Neural crest cell (in vitro differentiated cells): Measurements from ENCODE around the gene TMEM245. TPM values are rescaled to one million over a fixed set of nuclear protein-coding genes. Genes with fewer than 3 reads are reported as not detected.
A peak's percentile ranks its signal among the peaks of the same experiment; 100 is the strongest.

Experiments
- DNase-seq: peaks from one replicate; pipeline ENCODE4 v3.0.0; 2021; ENCODE audit warnings: low read depth, mixed read lengths, low spot score
- H3K27ac Mint-ChIP-seq: one replicate; pipeline ENCODE4 v1.8.0; 2021; ENCODE audit warnings: mild to moderate bottlenecking, mixed read lengths; ENCODE audit not compliant: unreplicated experiment
- H3K27me3 Mint-ChIP-seq: 2 replicates; pipeline ENCODE4 v1.8.0; 2021; ENCODE audit warnings: low read depth, mild to moderate bottlenecking, mixed read lengths
- H3K36me3 Mint-ChIP-seq: 2 replicates; pipeline ENCODE4 v1.8.0; 2021; ENCODE audit warnings: low read depth, mild to moderate bottlenecking, mixed read lengths
- H3K4me1 Mint-ChIP-seq: 2 replicates; pipeline ENCODE4 v1.8.0; 2021; ENCODE audit warnings: mixed read lengths
- H3K4me3 Mint-ChIP-seq: one replicate; pipeline ENCODE4 v1.8.0; 2021; ENCODE audit warnings: mild to moderate bottlenecking, mixed read lengths
- H3K9me3 Mint-ChIP-seq: 2 replicates; pipeline ENCODE4 v1.8.0; 2021; ENCODE audit warnings: mixed read lengths
- CTCF ChIP-seq: fragments of 200-600 bp; sonication (generic); conservative IDR thresholded peaks from 2 replicates; pipeline ENCODE4 v1.5.0; 2021; ENCODE audit warnings: antibody characterized with exemption, mild to moderate bottlenecking
- total RNA-seq: library from RNA; stranded (reverse); gene quantifications from 2 replicates; pipeline ENCODE4 v1.2.1, GENCODE V29; 2021

The TMEM245 gene
- total RNA-seq, 1 donor from 2014 or later, result 38.7 TPM

GRCh38 chr9:109121232-109121796, 1.6 kb upstream of the TMEM245 start:
- H3K9me3 Mint-ChIP-seq, result no peaks in the 10 kb centered on the region
- no peaks in the 10 kb centered on the region for H3K27me3 Mint-ChIP-seq
- no peak overlapping the region for H3K27ac Mint-ChIP-seq
- peak overlapping the region; percentile 98 for H3K4me3 Mint-ChIP-seq
- no peak for DNase-seq
- TF ChIP-seq CTCF, result no peak
- H3K4me1 Mint-ChIP-seq, result peaks cover 30% of the 10 kb centered on the region
- H3K36me3 Mint-ChIP-seq, result no peaks in the 10 kb centered on the region

DNA sequence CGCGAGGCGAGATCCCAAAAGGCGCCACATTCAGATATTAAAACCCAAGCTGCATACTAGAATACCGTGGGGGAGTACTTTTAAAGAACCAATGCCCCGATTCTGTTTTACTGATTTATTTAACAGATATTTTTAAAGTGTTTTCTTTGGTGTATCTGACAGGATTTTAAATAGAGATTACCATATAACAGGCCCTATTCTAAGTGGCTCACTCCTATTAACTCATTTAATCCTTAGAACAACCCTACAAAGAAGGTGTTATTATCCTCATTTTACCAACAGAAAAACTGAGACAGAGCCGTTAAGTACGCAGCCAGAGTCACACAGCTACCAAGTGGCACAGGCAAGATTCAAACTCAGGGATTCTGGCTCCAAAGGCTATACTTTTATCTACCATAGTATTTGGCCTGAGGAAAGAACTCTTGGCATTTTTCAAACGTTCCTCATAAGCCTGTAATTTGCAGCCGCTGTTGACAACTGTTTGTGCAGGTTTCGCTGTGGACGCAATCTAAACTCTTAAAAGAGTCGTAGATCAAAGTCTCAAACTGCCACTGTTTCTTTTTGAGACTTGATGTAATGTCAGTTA, 550 bp upstream of the TMEM245 start:
- peak overlapping the region; percentile 98 for H3K4me3 Mint-ChIP-seq
- H3K27me3 Mint-ChIP-seq, result no peaks in the 10 kb centered on the region
- H3K36me3 Mint-ChIP-seq, result no peaks in the 10 kb centered on the region
- TF ChIP-seq CTCF, result no peak
- no peaks in the 10 kb centered on the region for H3K9me3 Mint-ChIP-seq
- DNase-seq, result no peak
- H3K4me1 Mint-ChIP-seq, result peaks cover 35% of the 10 kb centered on the region
- H3K27ac Mint-ChIP-seq, result no peak overlapping the region

GRCh38 chr9:109118808-109119438, 824 bp downstream of the TMEM245 start:
- Mint-ChIP-seq H3K4me3 (peak overlapping the region; percentile 98), H3K36me3 (peaks cover 2% of the 10 kb centered on the region), H3K4me1 (peaks cover 46% of the 10 kb centered on the region), H3K9me3 (no peaks in the 10 kb centered on the region), H3K27ac (peak overlapping the region; percentile 79), H3K27me3 (no peaks in the 10 kb centered on the region)
- no peak for DNase-seq
- no peak for TF ChIP-seq CTCF

DNA sequence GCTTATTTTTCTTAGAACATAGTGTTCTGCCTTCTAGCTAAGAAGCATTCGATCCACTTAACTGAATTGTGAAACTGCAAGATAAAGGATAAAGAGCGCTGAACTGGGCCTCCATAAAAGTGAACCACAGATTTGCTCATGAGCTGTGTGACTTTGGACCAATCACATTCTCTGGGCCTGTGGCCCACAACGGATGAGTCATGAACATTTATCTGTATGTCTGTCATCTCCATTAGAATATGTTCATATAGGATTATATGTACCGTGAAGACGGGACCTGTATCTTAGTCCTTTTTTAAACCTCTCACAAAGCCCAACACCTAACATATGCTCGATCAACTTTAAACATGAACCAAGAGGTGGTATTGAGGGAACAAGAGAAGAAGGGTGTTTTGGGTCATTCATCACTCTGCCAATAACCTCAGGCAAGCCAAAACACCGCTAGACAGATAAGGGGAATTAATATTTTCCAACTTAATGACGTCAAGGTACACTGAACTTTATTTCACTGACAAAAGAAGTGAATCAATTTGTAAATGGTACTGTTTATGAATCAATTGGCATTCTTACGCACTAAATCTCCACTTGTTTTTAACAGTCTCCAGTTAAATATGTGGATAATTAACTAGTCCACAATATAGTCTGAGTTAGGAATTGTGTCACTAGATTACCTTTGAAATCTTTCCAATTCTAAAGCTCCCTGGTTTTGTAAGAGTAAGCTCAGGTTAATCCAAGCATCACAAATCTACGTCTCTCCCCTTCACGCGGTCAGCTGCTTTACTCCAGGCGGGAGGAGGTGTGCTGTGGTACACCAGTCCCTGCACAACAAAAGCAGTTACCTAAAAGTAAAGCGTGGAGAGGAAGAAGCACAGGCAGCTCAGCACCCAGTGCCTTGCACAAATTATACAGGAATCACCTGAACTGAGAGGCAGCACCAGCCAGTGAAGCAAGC, 1.6 kb downstream of the TMEM245 start:
- H3K36me3 Mint-ChIP-seq, result peaks cover 2% of the 10 kb centered on the region
- peak overlapping the region; percentile 98 for H3K4me3 Mint-ChIP-seq
- H3K4me1 Mint-ChIP-seq, result peaks cover 48% of the 10 kb centered on the region
- no peaks in the 10 kb centered on the region for H3K9me3 Mint-ChIP-seq
- TF ChIP-seq CTCF, result no peak
- no peak for DNase-seq
- H3K27ac Mint-ChIP-seq, result peak overlapping the region; percentile 79
- no peaks in the 10 kb centered on the region for H3K27me3 Mint-ChIP-seq

GRCh38 chr9:109115931-109116526, 3.7 kb downstream of the TMEM245 start:
- TF ChIP-seq CTCF, result no peak
- Mint-ChIP-seq H3K27ac (no peak overlapping the region), H3K9me3 (no peaks in the 10 kb centered on the region), H3K27me3 (no peaks in the 10 kb centered on the region), H3K4me3 (peak overlapping the region; percentile 49), H3K4me1 (peaks cover 52% of the 10 kb centered on the region), H3K36me3 (peaks cover 2% of the 10 kb centered on the region)
- DNase-seq, result no peak
